MM.1S (cell line): ENCODE results near the gene RASAL2.
A peak's percentile ranks its signal among the peaks of the same experiment; 100 is the strongest.

Experiments
- DNase-seq: peaks from one replicate; pipeline ENCODE4 v3.0.0-alpha.2; 2015
- H2AFZ ChIP-seq: fragments of 300-600 bp; sonication (generic); 2 replicates; pipeline ENCODE4 v1.6.0; 2016; ENCODE audit warnings: antibody characterized with exemption, low read length
- H3F3A ChIP-seq: fragments of 300-600 bp; sonication (generic); 2 replicates; pipeline ENCODE4 v1.6.1; 2016; ENCODE audit warnings: mild to moderate bottlenecking, antibody characterized with exemption, low read length, moderate library complexity, mixed read lengths; ENCODE audit not compliant: insufficient read depth
- H3K27ac ChIP-seq: fragments of 300-600 bp; sonication (generic); 2 replicates; pipeline ENCODE4 v1.5.1; 2016; ENCODE audit warnings: mild to moderate bottlenecking, low read length
- H3K27me3 ChIP-seq: fragments of 300-600 bp; sonication (generic); replicated peaks from 2 replicates; pipeline ENCODE4 v1.6.0; 2016; ENCODE audit warnings: low read length; ENCODE audit not compliant: insufficient read depth
- H3K36me3 ChIP-seq: fragments of 300-600 bp; sonication (generic); replicated peaks from 2 replicates; pipeline ENCODE4 v1.6.1; 2016; ENCODE audit warnings: mild to moderate bottlenecking, low read length, mixed read lengths; ENCODE audit not compliant: insufficient read depth
- H3K4me1 ChIP-seq: fragments of 300-600 bp; sonication (generic); 2 replicates; pipeline ENCODE4 v1.6.1; 2016; ENCODE audit warnings: low read length, mixed read lengths
- H3K4me2 ChIP-seq: fragments of 300-600 bp; sonication (generic); 2 replicates; pipeline ENCODE4 v1.6.0; 2016; ENCODE audit warnings: low read depth, low read length
- H3K4me3 ChIP-seq: fragments of 300-600 bp; sonication (generic); 2 replicates; pipeline ENCODE4 v1.5.1; 2016; ENCODE audit warnings: low read length, mixed read lengths
- H3K79me2 ChIP-seq: fragments of 300-600 bp; sonication (generic); 2 replicates; pipeline ENCODE4 v1.6.1; 2016; ENCODE audit warnings: mixed run types, low read length, mixed read lengths
- H3K9ac ChIP-seq: fragments of 300-600 bp; sonication (generic); 2 replicates; pipeline ENCODE4 v1.6.1; 2016; ENCODE audit warnings: low read length, mixed read lengths
- H3K9me2 ChIP-seq: fragments of 300-600 bp; sonication (generic); replicated peaks from 2 replicates; pipeline ENCODE4 v1.6.1; 2016; ENCODE audit warnings: mild to moderate bottlenecking, low read length, mixed read lengths; ENCODE audit not compliant: insufficient read depth
- H3K9me3 ChIP-seq: fragments of 300-600 bp; sonication (generic); replicated peaks from 2 replicates; pipeline ENCODE4 v1.6.1; 2016; ENCODE audit warnings: mild to moderate bottlenecking, low read length, mixed read lengths; ENCODE audit not compliant: insufficient read depth
- H4K20me1 ChIP-seq: fragments of 300-600 bp; sonication (generic); 2 replicates; pipeline ENCODE4 v1.6.1; 2016; ENCODE audit warnings: mild to moderate bottlenecking, low read length, moderate library complexity, mixed read lengths; ENCODE audit not compliant: insufficient read depth
- EZH2 ChIP-seq: fragments of 300-600 bp; sonication (generic); optimal IDR thresholded peaks from 2 replicates; pipeline ENCODE3; 2017; ENCODE audit warnings: low read depth, mild to moderate bottlenecking, antibody characterized with exemption, low read length, mixed read lengths
- EZH2phosphoT487 ChIP-seq: fragments of 300-600 bp; sonication (generic); IDR thresholded peaks from 2 replicates; pipeline ENCODE4 v1.6.1; 2018; ENCODE audit warnings: antibody characterized with exemption, low read length
- TF ChIP-seq, protein P1 (sequence below): fragments of 300-600 bp; sonication (generic); IDR thresholded peaks from 2 replicates; pipeline ENCODE4 v1.5.1; 2016; ENCODE audit warnings: antibody characterized with exemption, low read length, mixed read lengths

The RASAL2 gene

DNA sequence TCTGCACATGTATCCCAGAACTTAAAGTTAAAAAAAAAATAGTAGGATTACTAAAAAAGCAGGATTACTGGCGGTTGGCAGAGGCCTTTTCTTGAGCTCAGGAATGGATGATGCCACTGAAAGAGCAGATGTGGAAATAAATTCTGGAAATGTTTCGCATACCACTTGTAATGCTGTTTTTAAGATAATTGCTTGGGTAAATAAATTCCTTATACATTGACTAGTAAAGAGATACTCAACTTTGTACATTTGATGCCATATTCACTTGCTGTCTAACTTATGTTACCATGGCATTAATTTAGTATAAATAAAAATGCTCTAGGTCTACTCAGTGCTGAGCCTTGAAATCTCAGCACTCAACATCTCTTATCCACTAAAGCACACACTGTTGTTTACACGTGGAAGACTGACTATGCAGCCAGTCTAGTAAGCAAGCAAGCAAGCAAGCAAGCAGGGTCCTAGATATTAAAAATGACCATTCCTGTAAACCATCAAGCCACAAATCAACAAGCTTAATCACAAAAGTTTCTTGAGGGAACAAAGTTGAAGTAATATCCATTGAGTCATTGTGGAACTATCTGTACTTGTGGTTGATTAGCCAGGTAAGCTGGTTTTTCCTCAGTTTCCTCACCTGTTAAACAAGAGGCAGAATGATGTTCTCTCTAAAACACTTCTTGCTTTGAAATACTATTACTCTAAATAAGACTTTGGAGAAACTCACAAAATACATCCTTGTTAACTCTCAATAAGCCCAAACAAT lies 1.7 kb upstream of the RASAL2 start:
- Histone ChIP-seq H3K27me3 (peaks cover 29% of the 10 kb centered on the region), H3K9me3 (no peaks in the 10 kb centered on the region), H3K9ac (no peak overlapping the region), H3K4me1 (peaks cover 13% of the 10 kb centered on the region), H4K20me1 (no peaks in the 10 kb centered on the region), H3K9me2 (no peaks in the 10 kb centered on the region), H3K4me3 (no peak overlapping the region), H3K27ac (no peak overlapping the region), H3K79me2 (no peaks in the 10 kb centered on the region), H2AFZ (no peak overlapping the region), H3F3A (0 out of 2 replicates have a peak, but pooled peaks cover 13% of the 10 kb centered on the region), H3K4me2 (no peak overlapping the region), H3K36me3 (no peaks in the 10 kb centered on the region)
- TF ChIP-seq EZH2 = no peak
- TF ChIP-seq, protein P1, sequence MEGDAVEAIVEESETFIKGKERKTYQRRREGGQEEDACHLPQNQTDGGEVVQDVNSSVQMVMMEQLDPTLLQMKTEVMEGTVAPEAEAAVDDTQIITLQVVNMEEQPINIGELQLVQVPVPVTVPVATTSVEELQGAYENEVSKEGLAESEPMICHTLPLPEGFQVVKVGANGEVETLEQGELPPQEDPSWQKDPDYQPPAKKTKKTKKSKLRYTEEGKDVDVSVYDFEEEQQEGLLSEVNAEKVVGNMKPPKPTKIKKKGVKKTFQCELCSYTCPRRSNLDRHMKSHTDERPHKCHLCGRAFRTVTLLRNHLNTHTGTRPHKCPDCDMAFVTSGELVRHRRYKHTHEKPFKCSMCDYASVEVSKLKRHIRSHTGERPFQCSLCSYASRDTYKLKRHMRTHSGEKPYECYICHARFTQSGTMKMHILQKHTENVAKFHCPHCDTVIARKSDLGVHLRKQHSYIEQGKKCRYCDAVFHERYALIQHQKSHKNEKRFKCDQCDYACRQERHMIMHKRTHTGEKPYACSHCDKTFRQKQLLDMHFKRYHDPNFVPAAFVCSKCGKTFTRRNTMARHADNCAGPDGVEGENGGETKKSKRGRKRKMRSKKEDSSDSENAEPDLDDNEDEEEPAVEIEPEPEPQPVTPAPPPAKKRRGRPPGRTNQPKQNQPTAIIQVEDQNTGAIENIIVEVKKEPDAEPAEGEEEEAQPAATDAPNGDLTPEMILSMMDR = no peak
- DNase-seq = no peak

DNA sequence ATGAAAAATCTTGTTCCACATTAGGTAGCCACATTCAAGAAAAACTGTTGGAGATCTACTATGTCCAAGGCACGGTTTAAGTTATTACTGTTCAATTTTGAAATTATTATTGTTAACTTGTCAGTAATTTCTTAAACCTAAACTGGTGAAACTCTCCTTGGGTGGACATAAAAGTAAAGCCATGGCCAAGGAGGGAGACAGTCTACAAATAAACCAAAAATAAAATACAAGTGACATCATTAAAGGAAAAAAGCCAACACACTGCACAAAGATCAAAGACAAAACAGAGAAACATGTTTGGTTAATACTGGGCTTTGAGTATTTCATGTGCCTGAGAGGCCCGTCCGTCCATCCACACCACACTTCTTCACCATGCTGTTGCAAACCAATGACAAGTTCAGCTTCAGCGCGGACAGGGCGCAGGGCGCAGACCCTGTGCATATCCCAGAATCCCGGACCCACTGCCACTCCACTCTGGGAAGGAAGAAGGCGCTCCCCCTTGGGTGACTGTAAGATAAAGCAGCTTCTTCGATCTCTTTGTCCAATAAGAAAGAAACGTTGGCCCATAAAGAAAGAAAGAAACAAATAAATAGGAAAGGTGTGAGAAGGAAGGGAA lies 918 bp upstream of the RASAL2 start:
- peak overlapping the region; percentile 24; the same call in 1 of the 2 replicates for H3K9ac ChIP-seq
- no peak for DNase-seq
- peak overlapping the region; percentile 96 for H3K4me2 ChIP-seq
- H3K9me3 ChIP-seq = no peaks in the 10 kb centered on the region
- TF ChIP-seq, protein P1 = no peak
- TF ChIP-seq EZH2 = no peak
- TF ChIP-seq EZH2phosphoT487 = no peak
- peak overlapping the region; percentile 83 for H3K4me3 ChIP-seq
- no peaks in the 10 kb centered on the region for H3K36me3 ChIP-seq
- peak overlapping the region; percentile 100 for H2AFZ ChIP-seq
- peaks cover 19% of the 10 kb centered on the region for H3K4me1 ChIP-seq
- no peaks in the 10 kb centered on the region for H3K9me2 ChIP-seq
- H3K79me2 ChIP-seq = no peaks in the 10 kb centered on the region
- H4K20me1 ChIP-seq = no peaks in the 10 kb centered on the region
- peaks cover 36% of the 10 kb centered on the region for H3K27me3 ChIP-seq
- no peak overlapping the region for H3K27ac ChIP-seq
- H3F3A ChIP-seq = 0 out of 2 replicates have a peak, but pooled peaks cover 13% of the 10 kb centered on the region

DNA sequence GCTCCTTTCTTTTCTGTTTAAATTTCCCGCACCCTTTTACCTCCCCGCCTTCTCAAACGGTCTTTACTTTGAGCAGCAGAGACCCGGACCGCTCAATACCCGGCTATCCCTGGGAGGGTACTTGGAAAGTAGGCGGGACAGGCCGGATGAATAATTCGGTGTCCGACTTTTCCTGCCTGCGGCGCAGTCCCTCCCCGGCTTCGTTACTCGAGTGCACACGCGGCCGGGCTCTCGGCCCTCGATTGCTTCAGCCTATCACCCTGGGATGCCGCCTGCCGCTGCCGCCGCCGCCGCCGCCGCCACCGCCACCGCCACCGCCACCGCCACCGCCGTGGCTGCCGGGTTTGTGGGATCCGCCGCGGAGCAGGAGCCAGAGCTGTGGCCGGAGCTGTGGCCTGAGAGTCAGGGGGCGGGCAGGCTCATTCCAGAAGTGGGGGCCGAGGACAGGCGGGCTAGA lies 382 bp upstream of the RASAL2 start:
- Histone ChIP-seq H3F3A (0 out of 2 replicates have a peak, but pooled peaks cover 13% of the 10 kb centered on the region), H3K9ac (peak overlapping the region; percentile 49; the same call in 1 of the 2 replicates)

More for the DNA sequence above, 382 bp upstream of the RASAL2 start:
- H3K36me3 ChIP-seq = no peaks in the 10 kb centered on the region
- peak overlapping the region; percentile 83 for H3K4me3 ChIP-seq
- H3K79me2 ChIP-seq = no peaks in the 10 kb centered on the region
- H3K4me1 ChIP-seq = peaks cover 19% of the 10 kb centered on the region
- H3K27ac ChIP-seq = no peak overlapping the region
- TF ChIP-seq, protein P1 = no peak
- TF ChIP-seq EZH2phosphoT487 (no peak), EZH2 (no peak)
- peaks cover 42% of the 10 kb centered on the region for H3K27me3 ChIP-seq
- H3K4me2 ChIP-seq = peak overlapping the region; percentile 96
- no peaks in the 10 kb centered on the region for H4K20me1 ChIP-seq
- no peaks in the 10 kb centered on the region for H3K9me3 ChIP-seq
- peak; percentile 96 for DNase-seq
- no peaks in the 10 kb centered on the region for H3K9me2 ChIP-seq
- peak overlapping the region; percentile 100 for H2AFZ ChIP-seq
